Right lobe of liver (tissue), 4 donors: ENCODE results near the gene TGFBI.

Experiments
- POLR2A ChIP-seq: fragments of 450-650 bp; IDR thresholded peaks from one replicate; pipeline ENCODE4 v1.6.1; 2017; ENCODE audit warnings: antibody characterized with exemption, mild to moderate bottlenecking
- TF ChIP-seq, protein P1 (sequence below), 4 donors: fragments of 200-600 bp in 3 of 4; fragments of 450-650 bp in 1 of 4; IDR thresholded peaks; one replicate each; pipeline versions ENCODE4 v1.5.1 to v1.8.0; 2016 to 2022; ENCODE audit warnings: antibody characterized with exemption in 4 of 4, mild to moderate bottlenecking in 2 of 4
- donor health status: DM: no; HTN: no; CAD: no.
- donor health status: DM: no; HTN: no; CAD: no.
- donor health status: DM: no; HTN: yes; CAD: no.

- TF ChIP-seq, protein P1, sequence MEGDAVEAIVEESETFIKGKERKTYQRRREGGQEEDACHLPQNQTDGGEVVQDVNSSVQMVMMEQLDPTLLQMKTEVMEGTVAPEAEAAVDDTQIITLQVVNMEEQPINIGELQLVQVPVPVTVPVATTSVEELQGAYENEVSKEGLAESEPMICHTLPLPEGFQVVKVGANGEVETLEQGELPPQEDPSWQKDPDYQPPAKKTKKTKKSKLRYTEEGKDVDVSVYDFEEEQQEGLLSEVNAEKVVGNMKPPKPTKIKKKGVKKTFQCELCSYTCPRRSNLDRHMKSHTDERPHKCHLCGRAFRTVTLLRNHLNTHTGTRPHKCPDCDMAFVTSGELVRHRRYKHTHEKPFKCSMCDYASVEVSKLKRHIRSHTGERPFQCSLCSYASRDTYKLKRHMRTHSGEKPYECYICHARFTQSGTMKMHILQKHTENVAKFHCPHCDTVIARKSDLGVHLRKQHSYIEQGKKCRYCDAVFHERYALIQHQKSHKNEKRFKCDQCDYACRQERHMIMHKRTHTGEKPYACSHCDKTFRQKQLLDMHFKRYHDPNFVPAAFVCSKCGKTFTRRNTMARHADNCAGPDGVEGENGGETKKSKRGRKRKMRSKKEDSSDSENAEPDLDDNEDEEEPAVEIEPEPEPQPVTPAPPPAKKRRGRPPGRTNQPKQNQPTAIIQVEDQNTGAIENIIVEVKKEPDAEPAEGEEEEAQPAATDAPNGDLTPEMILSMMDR (IDR thresholded peaks at IDR 0.05): no peak
- TF ChIP-seq POLR2A: no peak
These were observed 7.6 kb downstream of the TGFBI start for GRCh38 chr5:136036293-136036911.
